ENCODE measurements around the gene PKLR. TPM values are rescaled to one million over a fixed set of nuclear protein-coding genes. Genes with fewer than 3 reads are reported as not detected.
A peak's percentile ranks its signal among the peaks of the same experiment; 100 is the strongest.

The PKLR gene
- total and polyA plus RNA-seq, 2 of the 4 experiments (the other 2 are of a cell fraction): 0.03 TPM; not detected in 1

DNA sequence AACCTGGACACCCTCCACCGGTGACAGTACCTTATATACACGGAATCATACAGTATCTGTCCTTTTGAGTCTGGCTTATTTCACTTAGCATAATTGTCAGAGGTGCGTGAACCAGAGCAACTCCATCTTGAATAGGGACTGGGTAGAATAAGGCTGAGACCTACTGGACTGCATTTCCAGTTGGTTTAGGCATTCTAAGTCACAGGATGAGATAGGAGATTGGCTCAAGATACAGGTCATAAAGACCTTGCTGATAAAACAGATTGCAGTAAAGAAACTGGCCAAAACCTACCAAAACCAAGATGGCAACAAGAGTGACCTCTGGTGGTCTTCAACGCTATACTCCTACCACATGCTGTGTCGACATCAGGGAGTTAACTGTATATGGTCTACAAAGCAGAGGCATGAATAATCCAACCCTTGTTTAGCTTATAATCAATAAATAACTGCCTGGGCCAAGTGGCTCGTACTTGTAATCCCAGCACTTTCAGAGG, 6.1 kb upstream of the PKLR start:
- no peak overlapping the region for H2AK9ac ChIP-seq (replicated peaks; ENCODE audit: low read depth, low read length, poor library complexity)
- no peak overlapping the region for H3K56ac ChIP-seq (ENCODE audit: extremely low read depth, insufficient read depth, low read length)
- H3K27me3 ChIP-seq (ENCODE audit: control insufficient read depth, insufficient read depth, low read length): no peaks in the 10 kb centered on the region
- H3K9ac ChIP-seq (ENCODE audit: low read depth, low read length): no peak overlapping the region; the same call in 1 of the 2 replicates
- TF ChIP-seq, protein P1, sequence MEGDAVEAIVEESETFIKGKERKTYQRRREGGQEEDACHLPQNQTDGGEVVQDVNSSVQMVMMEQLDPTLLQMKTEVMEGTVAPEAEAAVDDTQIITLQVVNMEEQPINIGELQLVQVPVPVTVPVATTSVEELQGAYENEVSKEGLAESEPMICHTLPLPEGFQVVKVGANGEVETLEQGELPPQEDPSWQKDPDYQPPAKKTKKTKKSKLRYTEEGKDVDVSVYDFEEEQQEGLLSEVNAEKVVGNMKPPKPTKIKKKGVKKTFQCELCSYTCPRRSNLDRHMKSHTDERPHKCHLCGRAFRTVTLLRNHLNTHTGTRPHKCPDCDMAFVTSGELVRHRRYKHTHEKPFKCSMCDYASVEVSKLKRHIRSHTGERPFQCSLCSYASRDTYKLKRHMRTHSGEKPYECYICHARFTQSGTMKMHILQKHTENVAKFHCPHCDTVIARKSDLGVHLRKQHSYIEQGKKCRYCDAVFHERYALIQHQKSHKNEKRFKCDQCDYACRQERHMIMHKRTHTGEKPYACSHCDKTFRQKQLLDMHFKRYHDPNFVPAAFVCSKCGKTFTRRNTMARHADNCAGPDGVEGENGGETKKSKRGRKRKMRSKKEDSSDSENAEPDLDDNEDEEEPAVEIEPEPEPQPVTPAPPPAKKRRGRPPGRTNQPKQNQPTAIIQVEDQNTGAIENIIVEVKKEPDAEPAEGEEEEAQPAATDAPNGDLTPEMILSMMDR (conservative IDR thresholded peaks at IDR 0.05; ENCODE audit: low read depth, low read length): peak; percentile 50
- TF ChIP-seq CEBPB (IDR thresholded peaks at IDR 0.05; ENCODE audit: low read depth, low read length) (peak; percentile 59; the same call in 1 of the 2 replicates), RAD21 (IDR thresholded peaks at IDR 0.05; ENCODE audit: low read length) (peak; percentile 47), SMC3 (IDR thresholded peaks at IDR 0.05; ENCODE audit: low read depth, low read length) (peak; percentile 27; the same call in 1 of the 2 replicates), MAZ (IDR thresholded peaks at IDR 0.05; ENCODE audit: borderline replicate concordance, low read depth, low read length) (no peak)
- no peak overlapping the region for H2BK120ac ChIP-seq (ENCODE audit: low read depth, low read length)
- no peak overlapping the region for H2AFZ ChIP-seq (replicated peaks; ENCODE audit: low read length, poor library complexity)
- H3K9me3 ChIP-seq (ENCODE audit: control insufficient read depth, insufficient read depth, low read length): no peaks in the 10 kb centered on the region
- ATAC-seq (ENCODE audit: low read depth) (no peak), DNase-seq (peak; percentile 61)
- H4K8ac ChIP-seq (ENCODE audit: low read depth in 2 of 2, low read length in 2 of 2): peak overlapping the region; percentile 62 to 89; a peak in 3 of 4 replicates
- no peak overlapping the region for H4K5ac ChIP-seq (ENCODE audit: low read depth, low read length)
- intact Hi-C loops (cut with micrococcal nuclease): loop anchor here (5.0 kb wide), 1 partner anchor 45 kb away; the partner anchor contains the start of gene SCAMP3
- H3K4me3 ChIP-seq (ENCODE audit: insufficient read depth, low read depth, low read length): no peak overlapping the region
- H4K20me1 ChIP-seq (ENCODE audit: insufficient read depth, low read length): no peaks in the 10 kb centered on the region
- dilution Hi-C loops (cut with HindIII; ENCODE audit: low sequenced_read_pairs, unreplicated experiment): no loop called here
- no peak overlapping the region for H2BK15ac ChIP-seq (ENCODE audit: low read depth, low read length)
- H3K14ac ChIP-seq (replicated peaks; ENCODE audit: low read depth, low read length): no peak overlapping the region
- WGBS, 2 experiments (ENCODE audit: extremely low coverage in 2 of 2, insufficient read length in 1 of 2): no CpG with 5 or more reads among the region's 6 CpGs
- no peak overlapping the region for H2AK5ac ChIP-seq (ENCODE audit: low read depth, low read length)
- no peak overlapping the region for H3K4me2 ChIP-seq (ENCODE audit: low read depth, low read length)
- H3K18ac ChIP-seq (ENCODE audit: low read depth, low read length): no peak overlapping the region
- no peak overlapping the region for H3K27ac ChIP-seq (ENCODE audit: insufficient read depth, low read length)
- H2BK5ac ChIP-seq (ENCODE audit: low read depth, low read length, poor library complexity, severe bottlenecking): no peak overlapping the region
- no TSS peak for BruUV-seq (replicated peaks)
- peaks cover 7% of the 10 kb centered on the region; the same call in 1 of the 2 replicates for H3K9me1 ChIP-seq (ENCODE audit: insufficient read depth, low read length)
- H2BK20ac ChIP-seq (ENCODE audit: low read depth, low read length): no peak overlapping the region
- H3K4me1 ChIP-seq (ENCODE audit: control insufficient read depth, insufficient read depth, low read length): peaks cover 4% of the 10 kb centered on the region
- POLR2A ChIA-PET (ENCODE audit: unreplicated experiment): no interaction called here
- peaks cover 14 to 32% of the 10 kb centered on the region in 2 experiments for H3K79me1 ChIP-seq (ENCODE audit: low read depth in 1 of 2, low read length in 2 of 2)
- peak overlapping the region; percentile 33; the same call in 1 of the 2 replicates for H3K4ac ChIP-seq (ENCODE audit: low read depth, low read length)
- no peak overlapping the region for H4K91ac ChIP-seq (ENCODE audit: insufficient read depth, low read depth, low read length)
- CTCF ChIA-PET: interaction anchor here (0.6 to 1.3 kb wide), 3 partner anchors 9 to 66 kb away, joined by 3 to 4 read pairs (median 4); no protein-coding TSS in a partner anchor
- in situ Hi-C loops (cut with MboI; ENCODE audit: low sequenced_read_pairs): no loop called here
- no peak overlapping the region for H3K23ac ChIP-seq (ENCODE audit: low read depth, low read length)
- peaks cover 3% of the 10 kb centered on the region for H3K36me3 ChIP-seq (ENCODE audit: control insufficient read depth, insufficient read depth, low read length)
